ENCODE results near the gene TBC1D24. TPM values are rescaled to one million over a fixed set of nuclear protein-coding genes. Genes with fewer than 3 reads are reported as not detected.
"Not testable (repeated sequence)": the region's sequence is repeated elsewhere in the genome, so short reads cannot be mapped to it uniquely, and the experiment has no call there.

Gene TBC1D24
- total RNA-seq, 1 donor from 2014 or later: 7.8 TPM

DNA sequence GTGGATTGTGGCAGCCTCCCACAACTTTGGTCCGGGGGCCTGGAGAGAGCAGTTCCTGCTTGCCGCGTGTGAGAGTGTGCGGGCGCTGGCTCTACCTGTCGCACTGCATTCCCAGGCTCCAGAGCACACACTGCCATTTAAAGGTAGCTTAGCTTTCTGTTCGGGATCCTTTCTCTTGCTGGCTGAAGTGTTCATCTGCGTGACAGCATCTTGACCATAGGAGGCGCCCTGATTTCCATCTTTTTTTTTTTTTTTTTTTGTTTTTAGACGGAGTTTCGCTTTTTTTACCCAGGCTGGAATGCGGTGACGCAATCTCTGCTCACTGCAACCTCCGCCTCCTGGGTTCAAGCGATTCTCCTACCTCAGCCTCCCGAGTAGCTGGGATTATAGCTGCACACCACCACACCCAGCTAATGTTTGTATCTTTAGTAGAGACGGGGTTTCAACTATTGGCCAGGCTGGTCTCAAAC is 76.5 kb downstream of the TBC1D24 start:
- H3K4me3 ChIP-seq (ENCODE audit: low read length in 3 of 3); H3K36me3 ChIP-seq (ENCODE audit: control insufficient read depth in 3 of 3, insufficient read depth in 3 of 3, low read length in 3 of 3); H3K9me3 ChIP-seq (ENCODE audit: control insufficient read depth in 3 of 3, low read length in 3 of 3); H3K4me1 ChIP-seq (ENCODE audit: control insufficient read depth in 3 of 3, insufficient read depth in 3 of 3, low read length in 3 of 3); H3K27me3 ChIP-seq (ENCODE audit: control insufficient read depth in 3 of 3, insufficient read depth in 3 of 3, low read length in 3 of 3); H3K9ac ChIP-seq (ENCODE audit: low read depth in 1 of 3, low read length in 3 of 3); H3K27ac ChIP-seq (ENCODE audit: low read depth, low read length): not testable (repeated sequence)

DNA sequence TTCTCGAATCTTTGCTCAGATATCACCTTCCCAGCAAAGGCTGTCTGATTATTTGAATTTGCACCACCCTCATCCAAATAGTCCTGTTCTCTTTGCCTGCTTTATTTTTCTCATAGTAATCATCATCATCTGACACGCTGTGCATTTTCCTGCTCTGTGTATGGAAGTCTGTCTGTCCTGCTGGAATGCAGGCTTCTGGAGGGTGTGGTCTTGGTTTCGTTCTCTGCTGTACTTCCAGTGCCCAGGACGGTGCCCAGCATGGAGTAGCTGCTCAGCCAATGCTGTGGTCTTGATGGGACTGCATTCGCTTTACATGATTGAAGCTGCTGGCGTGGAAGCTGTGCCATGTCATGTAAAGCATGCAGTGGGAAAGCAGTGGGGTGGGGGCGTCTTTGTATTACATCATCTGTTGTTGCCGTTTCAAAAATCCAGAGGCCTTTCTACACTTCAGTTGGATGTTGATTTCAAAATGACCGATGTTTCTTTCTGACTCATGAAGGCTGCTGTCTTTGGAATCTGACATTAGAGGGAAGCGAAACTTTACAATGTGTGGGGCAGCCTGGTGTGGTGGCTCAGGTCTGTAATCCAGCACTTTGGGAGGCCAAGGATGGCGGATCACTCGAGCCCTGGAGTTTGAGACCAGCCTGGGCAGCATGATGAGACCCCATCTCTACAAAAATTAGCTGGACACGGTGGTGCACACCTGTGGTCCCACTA is 79.9 kb downstream of the TBC1D24 start:
- H3K36me3 ChIP-seq (ENCODE audit: control insufficient read depth in 3 of 3, insufficient read depth in 3 of 3, low read length in 3 of 3); H3K27me3 ChIP-seq (ENCODE audit: control insufficient read depth in 3 of 3, insufficient read depth in 3 of 3, low read length in 3 of 3); H3K9me3 ChIP-seq (ENCODE audit: control insufficient read depth in 3 of 3, low read length in 3 of 3); H3K4me1 ChIP-seq (ENCODE audit: control insufficient read depth in 3 of 3, insufficient read depth in 3 of 3, low read length in 3 of 3); H3K9ac ChIP-seq (ENCODE audit: low read depth in 1 of 3, low read length in 3 of 3); H3K27ac ChIP-seq (ENCODE audit: low read depth, low read length); H3K4me3 ChIP-seq (ENCODE audit: low read length in 3 of 3): not testable (repeated sequence)

Small RNAs within 50 kb of the gene (small RNA-seq; reads per million reads assigned to genes)
- gene AC093525.1: not detected
- 0.12 reads per million for gene MIR3178
- not detected for gene MIR6768

Other genes with a start within 250 kb of the TBC1D24 start
- 0.52 TPM for gene DNASE1L2, start 238.7 kb upstream of the TBC1D24 start, total RNA-seq
- gene ECI1, start 223.5 kb upstream of the TBC1D24 start, total RNA-seq: 42.3 TPM
- 42.3 TPM for gene RNPS1, start 207.0 kb upstream of the TBC1D24 start, total RNA-seq
- 8.4 TPM for gene ABCA3, start 134.4 kb upstream of the TBC1D24 start, total RNA-seq
- gene CCNF, start 45.7 kb upstream of the TBC1D24 start, total RNA-seq: 6.8 TPM
- gene TEDC2, start 15.0 kb upstream of the TBC1D24 start, total RNA-seq: 2.6 TPM
- 5.2 TPM for gene NTN3, start 3.8 kb upstream of the TBC1D24 start, total RNA-seq
- gene ATP6V0C, start 38.8 kb downstream of the TBC1D24 start, total RNA-seq: 12.0 TPM
- 7.3 TPM for gene AMDHD2, start 45.2 kb downstream of the TBC1D24 start, total RNA-seq
- gene CEMP1, start 56.3 kb downstream of the TBC1D24 start, total RNA-seq: not detected
- gene PDPK1, start 62.9 kb downstream of the TBC1D24 start, total RNA-seq: 18.3 TPM
- gene KCTD5, start 207.4 kb downstream of the TBC1D24 start, total RNA-seq: 13.6 TPM
- not detected for gene PRSS27, start 245.1 kb downstream of the TBC1D24 start, total RNA-seq

Measured in skeletal muscle tissue (tissue), 5 donors.